GM23338 (cell line): ENCODE results near the gene BRSK1. TPM values are rescaled to one million over a fixed set of nuclear protein-coding genes. Genes with fewer than 3 reads are reported as not detected.

ENCODE experiments used
- ATAC-seq: fragments of 200-7000 bp; cut with Tn5 transposase; 3 replicates; pipeline ENCODE4 v1.9.1; 2020
- DNase-seq: peaks from one replicate; pipeline ENCODE4 v3.0.0-alpha.2; 2015; ENCODE audit warnings: low spot score
- H2AFZ ChIP-seq: fragments of 200-600 bp; sonication (generic); 2 replicates; pipeline ENCODE4 v1.8.0; 2016; ENCODE audit warnings: antibody characterized with exemption, mild to moderate bottlenecking, moderate library complexity
- H3F3A ChIP-seq: fragments of 200-600 bp; sonication (generic); replicated peaks from 2 replicates; pipeline ENCODE4 v1.8.0; 2017; ENCODE audit warnings: antibody characterized with exemption, mixed run types, low read depth
- H3K27ac ChIP-seq: fragments of 200-600 bp; sonication (generic); 2 replicates; pipeline ENCODE4 v1.6.1; 2016; ENCODE audit warnings: low read depth
- H3K27me3 ChIP-seq: fragments of 200-600 bp; sonication (generic); 2 replicates; pipeline ENCODE4 v1.8.0; 2016; ENCODE audit warnings: mild to moderate bottlenecking, mixed run types, moderate library complexity; ENCODE audit not compliant: insufficient read depth
- H3K36me3 ChIP-seq: fragments of 200-600 bp; sonication (generic); 2 replicates; pipeline ENCODE4 v1.8.0; 2016; ENCODE audit warnings: mild to moderate bottlenecking; ENCODE audit not compliant: insufficient read depth
- H3K4me1 ChIP-seq: fragments of 200-600 bp; sonication (generic); 2 replicates; pipeline ENCODE4 v1.8.0; 2016; ENCODE audit warnings: mild to moderate bottlenecking, moderate library complexity; ENCODE audit not compliant: insufficient read depth
- H3K4me2 ChIP-seq: fragments of 200-600 bp; sonication (generic); 2 replicates; pipeline ENCODE4 v1.7.1; 2017; ENCODE audit warnings: mixed run types
- H3K4me3 ChIP-seq: fragments of 200-600 bp; sonication (generic); 2 replicates; pipeline ENCODE4 v1.6.1; 2016; ENCODE audit warnings: mixed run types
- H3K79me2 ChIP-seq: fragments of 200-600 bp; sonication (generic); replicated peaks from 2 replicates; pipeline ENCODE4 v1.8.0; 2017; ENCODE audit warnings: mild to moderate bottlenecking; ENCODE audit not compliant: insufficient read depth
- H3K9me2 ChIP-seq: fragments of 200-600 bp; sonication (generic); 2 replicates; pipeline ENCODE4 v1.8.0; 2017; ENCODE audit not compliant: insufficient read depth
- H4K20me1 ChIP-seq: fragments of 200-600 bp; sonication (generic); replicated peaks from 2 replicates; pipeline ENCODE4 v1.8.0; 2017; ENCODE audit warnings: mild to moderate bottlenecking; ENCODE audit not compliant: insufficient read depth
- H3K27ac Mint-ChIP-seq: 2 replicates; pipeline ENCODE4 v1.8.0; 2020; ENCODE audit warnings: inconsistent platforms, mild to moderate bottlenecking, moderate library complexity, mixed read lengths
- H3K27me3 Mint-ChIP-seq: 3 replicates; pipeline ENCODE4 v1.8.0; 2022; ENCODE audit warnings: low read depth, mild to moderate bottlenecking, moderate library complexity, mixed read lengths, inconsistent platforms; ENCODE audit not compliant: insufficient read depth, poor library complexity
- H3K36me3 Mint-ChIP-seq: 3 replicates; pipeline ENCODE4 v1.8.0; 2021; ENCODE audit warnings: low read depth, mild to moderate bottlenecking, inconsistent platforms, moderate library complexity, mixed read lengths
- H3K4me1 Mint-ChIP-seq: 3 replicates; pipeline ENCODE4 v1.8.0; 2020; ENCODE audit warnings: mild to moderate bottlenecking, inconsistent platforms, mixed read lengths
- H3K4me3 Mint-ChIP-seq: 3 replicates; pipeline ENCODE4 v1.8.0; 2021; ENCODE audit warnings: moderate library complexity, mild to moderate bottlenecking, inconsistent platforms, mixed read lengths
- H3K9me3 Mint-ChIP-seq: 3 replicates; pipeline ENCODE4 v1.8.0; 2020; ENCODE audit warnings: moderate library complexity, mild to moderate bottlenecking, inconsistent platforms, mixed read lengths
- CREB1 ChIP-seq: fragments of 250-450 bp; sonication (Bioruptor Pico); IDR thresholded peaks from 2 replicates; pipeline ENCODE4 v1.5.0; 2020; ENCODE audit warnings: low read depth, mild to moderate bottlenecking, moderate library complexity
- EZH2 ChIP-seq: fragments of 200-600 bp; sonication (generic); IDR thresholded peaks from one replicate; pipeline ENCODE4 v1.8.0; 2017; ENCODE audit warnings: antibody characterized with exemption, mild to moderate bottlenecking, low read depth; ENCODE audit not compliant: unreplicated experiment
- EZH2phosphoT487 ChIP-seq: fragments of 200-600 bp; sonication (generic); IDR thresholded peaks from one replicate; pipeline ENCODE4 v1.8.1; 2018; ENCODE audit warnings: antibody characterized with exemption; ENCODE audit not compliant: unreplicated experiment
- JUNB ChIP-seq: IDR thresholded peaks from one replicate; pipeline ENCODE4 v1.6.1; 2016; ENCODE audit warnings: antibody characterized with exemption; ENCODE audit not compliant: unreplicated experiment
- NANOG ChIP-seq: IDR thresholded peaks from 2 replicates; pipeline ENCODE4 v1.6.1; 2016; ENCODE audit warnings: antibody characterized with exemption, borderline replicate concordance
- POLR2AphosphoS5 ChIP-seq: IDR thresholded peaks from 2 replicates; pipeline ENCODE4 v1.6.1; 2016; ENCODE audit warnings: antibody characterized with exemption, low read depth
- STAT1 ChIP-seq: IDR thresholded peaks from one replicate; pipeline ENCODE4 v1.6.1; 2016; ENCODE audit warnings: antibody characterized with exemption; ENCODE audit not compliant: unreplicated experiment
- ZNF114 ChIP-seq: fragments of 250-450 bp; sonication (Bioruptor Pico); IDR thresholded peaks from 2 replicates; pipeline ENCODE4 v1.5.0; 2020; ENCODE audit warnings: mild to moderate bottlenecking, moderate library complexity
- ZNF331 ChIP-seq: fragments of 250-450 bp; sonication (Bioruptor Pico); IDR thresholded peaks from 2 replicates; pipeline ENCODE4 v1.5.0; 2020; ENCODE audit warnings: low read depth, mild to moderate bottlenecking, moderate library complexity
- polyA plus RNA-seq: library from polyadenylated mRNA; unstranded; fragments of >200 nt; fragmentation: Nextera tagmentation; extraction: Ambion mirVana; gene quantifications from 2 replicates; pipeline ENCODE4 v1.2.1, GENCODE V29; 2016
- total RNA-seq: library from RNA; depleted of rRNA; stranded (reverse); fragments of >200 nt; shearing (Covaris generic); gene quantifications from 2 replicates; pipeline ENCODE4 v1.2.3, GENCODE V29; 2014
- TF ChIP-seq, protein P1 (sequence below): IDR thresholded peaks from 2 replicates; pipeline ENCODE4 v1.6.1; 2016; ENCODE audit warnings: antibody characterized with exemption
- TF ChIP-seq, protein P2 (sequence below): fragments of 250-450 bp; sonication (Bioruptor Pico); IDR thresholded peaks from 2 replicates; pipeline ENCODE4 v1.5.0; 2020; ENCODE audit warnings: mild to moderate bottlenecking, moderate library complexity
- TF ChIP-seq, protein P3 (sequence below), 2 experiments: fragments of 200-600 bp in 1 of 2; sonication (generic) in 1 of 2; conservative IDR thresholded peaks; 2 replicates each; pipeline versions ENCODE4 v1.5.1 to v1.6.1; 2016 to 2017; ENCODE audit warnings: antibody characterized with exemption in 2 of 2, low read depth in 2 of 2, mild to moderate bottlenecking in 2 of 2, moderate library complexity in 1 of 2
- TF ChIP-seq, protein P4 (sequence below): IDR thresholded peaks from one replicate; pipeline ENCODE4 v1.6.1; 2018; ENCODE audit warnings: antibody characterized with exemption; ENCODE audit not compliant: unreplicated experiment

Gene BRSK1
- total and polyA plus RNA-seq, 2 experiments from 2014 or later, result 2.3 to 17.2 TPM

DNA sequence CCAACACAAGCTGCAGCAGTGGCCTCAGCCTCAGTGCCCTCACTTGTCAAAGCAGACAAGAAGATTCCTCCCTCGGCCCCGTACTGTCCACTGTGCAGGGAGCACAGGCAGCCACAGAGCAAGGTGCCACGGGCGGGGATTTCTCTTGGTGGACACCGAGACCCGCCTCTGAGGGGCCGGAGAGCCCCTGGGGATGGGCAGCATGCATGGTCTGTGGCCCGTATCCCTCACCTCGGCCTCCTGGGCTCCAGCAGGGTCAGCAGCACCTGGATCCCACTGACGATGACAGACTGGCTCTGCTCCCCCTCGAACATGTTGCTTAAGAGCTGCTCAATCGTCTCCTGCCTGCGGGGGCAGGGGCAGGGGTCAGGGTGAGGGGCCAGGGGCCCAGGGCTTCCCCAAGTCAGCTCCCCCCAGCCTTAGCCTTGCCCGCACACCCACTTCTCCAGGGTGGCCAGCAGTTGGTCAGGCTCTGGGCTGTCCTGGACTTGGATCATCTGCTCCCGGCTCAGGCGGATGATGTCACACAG is 41.8 kb upstream of the BRSK1 start:
- H3K36me3 ChIP-seq, result no peaks in the 10 kb centered on the region; the same call in 1 of the 2 replicates
- no peak for ATAC-seq

More for the DNA sequence above, 41.8 kb upstream of the BRSK1 start:
- no peak overlapping the region for H3K27ac Mint-ChIP-seq
- no peak overlapping the region for H3K4me3 ChIP-seq
- H3K4me1 Mint-ChIP-seq, result no peaks in the 10 kb centered on the region
- H3K4me1 ChIP-seq, result no peaks in the 10 kb centered on the region
- H3F3A ChIP-seq, result no peaks in the 10 kb centered on the region
- no peaks in the 10 kb centered on the region for H3K79me2 ChIP-seq
- DNase-seq, result no peak
- no peaks in the 10 kb centered on the region for H3K27me3 ChIP-seq
- H4K20me1 ChIP-seq, result no peaks in the 10 kb centered on the region; the same call in none of the 2 replicates
- TF ChIP-seq, protein P1, sequence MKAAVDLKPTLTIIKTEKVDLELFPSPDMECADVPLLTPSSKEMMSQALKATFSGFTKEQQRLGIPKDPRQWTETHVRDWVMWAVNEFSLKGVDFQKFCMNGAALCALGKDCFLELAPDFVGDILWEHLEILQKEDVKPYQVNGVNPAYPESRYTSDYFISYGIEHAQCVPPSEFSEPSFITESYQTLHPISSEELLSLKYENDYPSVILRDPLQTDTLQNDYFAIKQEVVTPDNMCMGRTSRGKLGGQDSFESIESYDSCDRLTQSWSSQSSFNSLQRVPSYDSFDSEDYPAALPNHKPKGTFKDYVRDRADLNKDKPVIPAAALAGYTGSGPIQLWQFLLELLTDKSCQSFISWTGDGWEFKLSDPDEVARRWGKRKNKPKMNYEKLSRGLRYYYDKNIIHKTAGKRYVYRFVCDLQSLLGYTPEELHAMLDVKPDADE, result no peak
- TF ChIP-seq POLR2AphosphoS5 (no peak), NANOG (no peak), EZH2phosphoT487 (no peak), STAT1 (no peak), CREB1 (CRISPR knock-in tag) (no peak), ZNF331 (CRISPR knock-in tag) (no peak), EZH2 (no peak), JUNB (no peak), ZNF114 (CRISPR knock-in tag) (no peak)
- TF ChIP-seq, protein P2, sequence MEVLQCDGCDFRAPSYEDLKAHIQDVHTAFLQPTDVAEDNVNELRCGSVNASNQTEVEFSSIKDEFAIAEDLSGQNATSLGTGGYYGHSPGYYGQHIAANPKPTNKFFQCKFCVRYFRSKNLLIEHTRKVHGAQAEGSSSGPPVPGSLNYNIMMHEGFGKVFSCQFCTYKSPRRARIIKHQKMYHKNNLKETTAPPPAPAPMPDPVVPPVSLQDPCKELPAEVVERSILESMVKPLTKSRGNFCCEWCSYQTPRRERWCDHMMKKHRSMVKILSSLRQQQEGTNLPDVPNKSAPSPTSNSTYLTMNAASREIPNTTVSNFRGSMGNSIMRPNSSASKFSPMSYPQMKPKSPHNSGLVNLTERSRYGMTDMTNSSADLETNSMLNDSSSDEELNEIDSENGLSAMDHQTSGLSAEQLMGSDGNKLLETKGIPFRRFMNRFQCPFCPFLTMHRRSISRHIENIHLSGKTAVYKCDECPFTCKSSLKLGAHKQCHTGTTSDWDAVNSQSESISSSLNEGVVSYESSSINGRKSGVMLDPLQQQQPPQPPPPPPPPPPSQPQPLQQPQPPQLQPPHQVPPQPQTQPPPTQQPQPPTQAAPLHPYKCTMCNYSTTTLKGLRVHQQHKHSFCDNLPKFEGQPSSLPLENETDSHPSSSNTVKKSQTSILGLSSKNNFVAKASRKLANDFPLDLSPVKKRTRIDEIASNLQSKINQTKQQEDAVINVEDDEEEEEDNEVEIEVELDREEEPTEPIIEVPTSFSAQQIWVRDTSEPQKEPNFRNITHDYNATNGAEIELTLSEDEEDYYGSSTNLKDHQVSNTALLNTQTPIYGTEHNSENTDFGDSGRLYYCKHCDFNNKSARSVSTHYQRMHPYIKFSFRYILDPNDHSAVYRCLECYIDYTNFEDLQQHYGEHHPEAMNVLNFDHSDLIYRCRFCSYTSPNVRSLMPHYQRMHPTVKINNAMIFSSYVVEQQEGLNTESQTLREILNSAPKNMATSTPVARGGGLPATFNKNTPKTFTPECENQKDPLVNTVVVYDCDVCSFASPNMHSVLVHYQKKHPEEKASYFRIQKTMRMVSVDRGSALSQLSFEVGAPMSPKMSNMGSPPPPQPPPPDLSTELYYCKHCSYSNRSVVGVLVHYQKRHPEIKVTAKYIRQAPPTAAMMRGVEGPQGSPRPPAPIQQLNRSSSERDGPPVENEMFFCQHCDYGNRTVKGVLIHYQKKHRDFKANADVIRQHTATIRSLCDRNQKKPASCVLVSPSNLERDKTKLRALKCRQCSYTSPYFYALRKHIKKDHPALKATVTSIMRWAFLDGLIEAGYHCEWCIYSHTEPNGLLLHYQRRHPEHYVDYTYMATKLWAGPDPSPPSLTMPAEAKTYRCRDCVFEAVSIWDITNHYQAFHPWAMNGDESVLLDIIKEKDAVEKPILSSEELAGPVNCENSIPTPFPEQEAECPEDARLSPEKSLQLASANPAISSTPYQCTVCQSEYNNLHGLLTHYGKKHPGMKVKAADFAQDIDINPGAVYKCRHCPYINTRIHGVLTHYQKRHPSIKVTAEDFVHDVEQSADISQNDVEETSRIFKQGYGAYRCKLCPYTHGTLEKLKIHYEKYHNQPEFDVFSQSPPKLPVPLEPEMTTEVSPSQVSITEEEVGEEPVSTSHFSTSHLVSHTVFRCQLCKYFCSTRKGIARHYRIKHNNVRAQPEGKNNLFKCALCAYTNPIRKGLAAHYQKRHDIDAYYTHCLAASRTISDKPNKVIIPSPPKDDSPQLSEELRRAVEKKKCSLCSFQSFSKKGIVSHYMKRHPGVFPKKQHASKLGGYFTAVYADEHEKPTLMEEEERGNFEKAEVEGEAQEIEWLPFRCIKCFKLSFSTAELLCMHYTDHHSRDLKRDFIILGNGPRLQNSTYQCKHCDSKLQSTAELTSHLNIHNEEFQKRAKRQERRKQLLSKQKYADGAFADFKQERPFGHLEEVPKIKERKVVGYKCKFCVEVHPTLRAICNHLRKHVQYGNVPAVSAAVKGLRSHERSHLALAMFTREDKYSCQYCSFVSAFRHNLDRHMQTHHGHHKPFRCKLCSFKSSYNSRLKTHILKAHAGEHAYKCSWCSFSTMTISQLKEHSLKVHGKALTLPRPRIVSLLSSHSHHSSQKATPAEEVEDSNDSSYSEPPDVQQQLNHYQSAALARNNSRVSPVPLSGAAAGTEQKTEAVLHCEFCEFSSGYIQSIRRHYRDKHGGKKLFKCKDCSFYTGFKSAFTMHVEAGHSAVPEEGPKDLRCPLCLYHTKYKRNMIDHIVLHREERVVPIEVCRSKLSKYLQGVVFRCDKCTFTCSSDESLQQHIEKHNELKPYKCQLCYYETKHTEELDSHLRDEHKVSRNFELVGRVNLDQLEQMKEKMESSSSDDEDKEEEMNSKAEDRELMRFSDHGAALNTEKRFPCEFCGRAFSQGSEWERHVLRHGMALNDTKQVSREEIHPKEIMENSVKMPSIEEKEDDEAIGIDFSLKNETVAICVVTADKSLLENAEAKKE (CRISPR knock-in tag), result no peak
- TF ChIP-seq, protein P3, sequence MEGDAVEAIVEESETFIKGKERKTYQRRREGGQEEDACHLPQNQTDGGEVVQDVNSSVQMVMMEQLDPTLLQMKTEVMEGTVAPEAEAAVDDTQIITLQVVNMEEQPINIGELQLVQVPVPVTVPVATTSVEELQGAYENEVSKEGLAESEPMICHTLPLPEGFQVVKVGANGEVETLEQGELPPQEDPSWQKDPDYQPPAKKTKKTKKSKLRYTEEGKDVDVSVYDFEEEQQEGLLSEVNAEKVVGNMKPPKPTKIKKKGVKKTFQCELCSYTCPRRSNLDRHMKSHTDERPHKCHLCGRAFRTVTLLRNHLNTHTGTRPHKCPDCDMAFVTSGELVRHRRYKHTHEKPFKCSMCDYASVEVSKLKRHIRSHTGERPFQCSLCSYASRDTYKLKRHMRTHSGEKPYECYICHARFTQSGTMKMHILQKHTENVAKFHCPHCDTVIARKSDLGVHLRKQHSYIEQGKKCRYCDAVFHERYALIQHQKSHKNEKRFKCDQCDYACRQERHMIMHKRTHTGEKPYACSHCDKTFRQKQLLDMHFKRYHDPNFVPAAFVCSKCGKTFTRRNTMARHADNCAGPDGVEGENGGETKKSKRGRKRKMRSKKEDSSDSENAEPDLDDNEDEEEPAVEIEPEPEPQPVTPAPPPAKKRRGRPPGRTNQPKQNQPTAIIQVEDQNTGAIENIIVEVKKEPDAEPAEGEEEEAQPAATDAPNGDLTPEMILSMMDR (conservative IDR thresholded peaks at IDR 0.05; ENCODE audit: low read depth in 2 of 2), result no peak
- TF ChIP-seq, protein P4, sequence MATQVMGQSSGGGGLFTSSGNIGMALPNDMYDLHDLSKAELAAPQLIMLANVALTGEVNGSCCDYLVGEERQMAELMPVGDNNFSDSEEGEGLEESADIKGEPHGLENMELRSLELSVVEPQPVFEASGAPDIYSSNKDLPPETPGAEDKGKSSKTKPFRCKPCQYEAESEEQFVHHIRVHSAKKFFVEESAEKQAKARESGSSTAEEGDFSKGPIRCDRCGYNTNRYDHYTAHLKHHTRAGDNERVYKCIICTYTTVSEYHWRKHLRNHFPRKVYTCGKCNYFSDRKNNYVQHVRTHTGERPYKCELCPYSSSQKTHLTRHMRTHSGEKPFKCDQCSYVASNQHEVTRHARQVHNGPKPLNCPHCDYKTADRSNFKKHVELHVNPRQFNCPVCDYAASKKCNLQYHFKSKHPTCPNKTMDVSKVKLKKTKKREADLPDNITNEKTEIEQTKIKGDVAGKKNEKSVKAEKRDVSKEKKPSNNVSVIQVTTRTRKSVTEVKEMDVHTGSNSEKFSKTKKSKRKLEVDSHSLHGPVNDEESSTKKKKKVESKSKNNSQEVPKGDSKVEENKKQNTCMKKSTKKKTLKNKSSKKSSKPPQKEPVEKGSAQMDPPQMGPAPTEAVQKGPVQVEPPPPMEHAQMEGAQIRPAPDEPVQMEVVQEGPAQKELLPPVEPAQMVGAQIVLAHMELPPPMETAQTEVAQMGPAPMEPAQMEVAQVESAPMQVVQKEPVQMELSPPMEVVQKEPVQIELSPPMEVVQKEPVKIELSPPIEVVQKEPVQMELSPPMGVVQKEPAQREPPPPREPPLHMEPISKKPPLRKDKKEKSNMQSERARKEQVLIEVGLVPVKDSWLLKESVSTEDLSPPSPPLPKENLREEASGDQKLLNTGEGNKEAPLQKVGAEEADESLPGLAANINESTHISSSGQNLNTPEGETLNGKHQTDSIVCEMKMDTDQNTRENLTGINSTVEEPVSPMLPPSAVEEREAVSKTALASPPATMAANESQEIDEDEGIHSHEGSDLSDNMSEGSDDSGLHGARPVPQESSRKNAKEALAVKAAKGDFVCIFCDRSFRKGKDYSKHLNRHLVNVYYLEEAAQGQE, result no peak
- H3K27me3 Mint-ChIP-seq, result no peaks in the 10 kb centered on the region
- no peaks in the 10 kb centered on the region for H3K9me2 ChIP-seq
- no peaks in the 10 kb centered on the region for H3K9me3 Mint-ChIP-seq
- no peak overlapping the region for H3K27ac ChIP-seq
- H3K36me3 Mint-ChIP-seq, result peaks cover 48% of the 10 kb centered on the region
- no peak overlapping the region for H2AFZ ChIP-seq
- H3K4me3 Mint-ChIP-seq, result no peak overlapping the region
- no peak overlapping the region for H3K4me2 ChIP-seq
